Caco-2 (cell line): ENCODE results near the gene DERA. TPM values are rescaled to one million over a fixed set of nuclear protein-coding genes. Genes with fewer than 3 reads are reported as not detected.
A peak's percentile ranks its signal among the peaks of the same experiment; 100 is the strongest.
"Not testable (repeated sequence)": the region's sequence is repeated elsewhere in the genome, so short reads cannot be mapped to it uniquely, and the experiment has no call there.

Source experiments
- BruUV-seq: library from RNA; stranded (reverse); fragments of 400-500 nt; replicated peaks from 2 replicates; lab custom pipeline; 2021; lab: Mats Ljungman, UMichigan
- CTCF ChIA-PET: fragments of 300-600 bp; sonication (Branson Sonifier 250); formaldehyde crosslinking; loops from one replicate; lab custom pipeline; 2022; ENCODE audit warnings: antibody characterized with exemption; lab: Charles Lee
- POLR2A ChIA-PET: fragments of 300-600 bp; sonication (Branson Sonifier 250); formaldehyde crosslinking; loops from one replicate; lab custom pipeline; 2022; ENCODE audit warnings: antibody characterized with exemption; lab: Charles Lee
- DNase-seq, 2 experiments: peaks; one replicate each; pipeline versions ENCODE4 v3.0.0 to v3.0.0-alpha.2; 2020 to 2022
- H3K27me3 ChIP-seq: replicated peaks from 2 replicates; pipeline ENCODE4 v1.6.0; 2011; ENCODE audit warnings: low read length; ENCODE audit not compliant: control insufficient read depth, insufficient read depth
- H3K36me3 ChIP-seq: 2 replicates; pipeline ENCODE4 v1.5.1; 2011; ENCODE audit warnings: low read length; ENCODE audit not compliant: control insufficient read depth, insufficient read depth
- H3K4me1 ChIP-seq: fragments of 250-450 bp; sonication (Bioruptor Pico); 2 replicates; pipeline ENCODE4 v1.5.1; 2020; ENCODE audit warnings: mild to moderate bottlenecking
- H3K4me3 ChIP-seq: 2 replicates; pipeline ENCODE4 v1.5.1; 2011; ENCODE audit warnings: low read depth, mild to moderate bottlenecking, control low read depth, low read length
- H3K9me3 ChIP-seq: fragments of 250-450 bp; sonication (Bioruptor Pico); 2 replicates; pipeline ENCODE4 v1.5.1; 2020; ENCODE audit warnings: mild to moderate bottlenecking, moderate library complexity
- H3K27ac Mint-ChIP-seq: one replicate; pipeline ENCODE4 v1.8.0; 2022; ENCODE audit warnings: mixed read lengths; ENCODE audit not compliant: unreplicated experiment
- H3K27me3 Mint-ChIP-seq: one replicate; pipeline ENCODE4 v1.8.0; 2022; ENCODE audit warnings: mixed read lengths; ENCODE audit not compliant: insufficient read depth, unreplicated experiment
- H3K36me3 Mint-ChIP-seq: one replicate; pipeline ENCODE4 v1.8.0; 2022; ENCODE audit warnings: mild to moderate bottlenecking, mixed read lengths; ENCODE audit not compliant: insufficient read depth, unreplicated experiment
- H3K4me1 Mint-ChIP-seq: one replicate; pipeline ENCODE4 v1.8.0; 2022; ENCODE audit warnings: low read depth, mixed read lengths; ENCODE audit not compliant: unreplicated experiment
- H3K4me3 Mint-ChIP-seq: one replicate; pipeline ENCODE4 v1.8.0; 2022; ENCODE audit warnings: mild to moderate bottlenecking, moderate library complexity, mixed read lengths; ENCODE audit not compliant: unreplicated experiment
- H3K9me3 Mint-ChIP-seq: one replicate; pipeline ENCODE4 v1.8.0; 2022; ENCODE audit warnings: mixed read lengths; ENCODE audit not compliant: unreplicated experiment
- CTCF ChIP-seq, 2 experiments: fragments of 200-600 bp in 1 of 2; IDR thresholded peaks; 1 replicate in 1 of 2; 2 replicates in 1 of 2; pipeline versions ENCODE4 v1.5.1 to v1.8.0; 2011 to 2022; ENCODE audit warnings: antibody characterized with exemption in 1 of 2, control low read depth in 1 of 2, inconsistent platforms in 1 of 2, low read depth in 1 of 2, low read length in 1 of 2, mild to moderate bottlenecking in 1 of 2, moderate library complexity in 1 of 2; ENCODE audit not compliant: insufficient read depth in 1 of 2, severe bottlenecking in 1 of 2, unreplicated experiment in 1 of 2
- intact Hi-C: fragments of 100-400 bp; cut with micrococcal nuclease; formaldehyde crosslinking; loops from one replicate; pipeline ENCODE4 v1.10.0; 2022; ENCODE audit not compliant: unreplicated experiment
- total RNA-seq: library from RNA; stranded (reverse); gene quantifications from 2 replicates; pipeline ENCODE4 v1.2.3, GENCODE V29; 2022

The DERA gene
- total RNA-seq, 1 experiment from 2014 or later = 86.4 TPM

GRCh38 chr12:16046266-16046665, 135.1 kb downstream of the DERA start:
- intact Hi-C loops = no loop called here
- H3K4me3 Mint-ChIP-seq = no peak overlapping the region
- peaks cover 13% of the 10 kb centered on the region for H3K36me3 Mint-ChIP-seq
- CTCF ChIA-PET = no interaction called here
- no peaks in the 10 kb centered on the region; the same call in 1 of the 2 replicates for H3K9me3 ChIP-seq
- DNase-seq = no peak
- no peaks in the 10 kb centered on the region for H3K4me1 ChIP-seq
- no peak overlapping the region for H3K27ac Mint-ChIP-seq
- H3K27me3 Mint-ChIP-seq = no peaks in the 10 kb centered on the region
- no TSS peak for BruUV-seq
- H3K9me3 Mint-ChIP-seq = peaks cover 82% of the 10 kb centered on the region
- H3K27me3 ChIP-seq = no peaks in the 10 kb centered on the region
- POLR2A ChIA-PET = interaction anchor here (0.6 kb wide), 1 partner anchor 239 kb away, joined by 3 read pairs; no protein-coding TSS in a partner anchor
- H3K36me3 ChIP-seq = no peaks in the 10 kb centered on the region
- H3K4me3 ChIP-seq = no peak overlapping the region
- H3K4me1 Mint-ChIP-seq = peaks cover 7% of the 10 kb centered on the region
- TF ChIP-seq CTCF (IDR thresholded peaks at IDR 0.05; ENCODE audit: insufficient read depth in 1 of 2, low read depth in 1 of 2, low read length in 1 of 2, severe bottlenecking in 1 of 2, unreplicated experiment in 1 of 2) = no peak

- TF ChIP-seq CTCF (IDR thresholded peaks at IDR 0.05; ENCODE audit: insufficient read depth in 1 of 2, low read depth in 1 of 2, low read length in 1 of 2, severe bottlenecking in 1 of 2, unreplicated experiment in 1 of 2) = no peak
- H3K27me3 Mint-ChIP-seq = no peaks in the 10 kb centered on the region
- peaks cover 7% of the 10 kb centered on the region for H3K4me1 Mint-ChIP-seq
- H3K4me3 Mint-ChIP-seq = no peak overlapping the region
- intact Hi-C loops = loop anchor here (1.0 kb wide), 1 partner anchor 17 kb away; no protein-coding TSS in a partner anchor
- peaks cover 67% of the 10 kb centered on the region for H3K9me3 Mint-ChIP-seq
- Histone ChIP-seq H3K4me3 (no peak overlapping the region), H3K4me1 (no peaks in the 10 kb centered on the region), H3K27me3 (no peaks in the 10 kb centered on the region), H3K36me3 (no peaks in the 10 kb centered on the region), H3K9me3 (peaks cover 3% of the 10 kb centered on the region; the same call in 1 of the 2 replicates)
- peaks cover 13% of the 10 kb centered on the region for H3K36me3 Mint-ChIP-seq
- ChIA-PET POLR2A (no interaction called here), CTCF (no interaction called here)
- no TSS peak for BruUV-seq
- peak overlapping the region; percentile 42 for H3K27ac Mint-ChIP-seq
- peak in 1 of 2 experiments; percentile 40 for DNase-seq
Measured at GRCh38 chr12:16048511-16048910, 137.4 kb downstream of the DERA start.

- ChIA-PET CTCF (no interaction called here), POLR2A (no interaction called here)
- Mint-ChIP-seq H3K4me1 (no peaks in the 10 kb centered on the region), H3K27me3 (no peaks in the 10 kb centered on the region), H3K36me3 (no peaks in the 10 kb centered on the region), H3K4me3 (no peak overlapping the region), H3K9me3 (peaks cover 19% of the 10 kb centered on the region), H3K27ac (no peak overlapping the region)
- intact Hi-C loops = no loop called here
- no peak overlapping the region for H3K4me3 ChIP-seq
- TF ChIP-seq CTCF (IDR thresholded peaks at IDR 0.05; ENCODE audit: insufficient read depth in 1 of 2, low read depth in 1 of 2, low read length in 1 of 2, severe bottlenecking in 1 of 2, unreplicated experiment in 1 of 2) = no peak
- BruUV-seq = no TSS peak
- H3K4me1 ChIP-seq = no peaks in the 10 kb centered on the region
- H3K36me3 ChIP-seq = no peaks in the 10 kb centered on the region
- no peak for DNase-seq
- no peaks in the 10 kb centered on the region for H3K9me3 ChIP-seq
- no peaks in the 10 kb centered on the region for H3K27me3 ChIP-seq
Measured at GRCh38 chr12:16056910-16057309, 145.8 kb downstream of the DERA start.

- H3K4me1 Mint-ChIP-seq, H3K4me3 Mint-ChIP-seq, POLR2A ChIA-PET, BruUV-seq, intact Hi-C loops, H3K9me3 ChIP-seq, H3K27me3 Mint-ChIP-seq, H3K36me3 ChIP-seq, CTCF ChIA-PET, H3K27ac Mint-ChIP-seq, H3K27me3 ChIP-seq, DNase-seq, H3K36me3 Mint-ChIP-seq, H3K4me1 ChIP-seq, H3K4me3 ChIP-seq: not testable (repeated sequence)
- H3K9me3 Mint-ChIP-seq = peaks cover 19% of the 10 kb centered on the region
Measured at GRCh38 chr12:16057351-16057751, 146.2 kb downstream of the DERA start.
